HG03280 (cell line): ENCODE data around the gene ICAM1.

Source experiments
- ATAC-seq: cut with Tn5 transposase; IDR thresholded peaks from one replicate; pipeline ENCODE4 v1.9.1; 2021; ENCODE audit warnings: mild to moderate bottlenecking, moderate library complexity; ENCODE audit not compliant: unreplicated experiment

Gene ICAM1

DNA sequence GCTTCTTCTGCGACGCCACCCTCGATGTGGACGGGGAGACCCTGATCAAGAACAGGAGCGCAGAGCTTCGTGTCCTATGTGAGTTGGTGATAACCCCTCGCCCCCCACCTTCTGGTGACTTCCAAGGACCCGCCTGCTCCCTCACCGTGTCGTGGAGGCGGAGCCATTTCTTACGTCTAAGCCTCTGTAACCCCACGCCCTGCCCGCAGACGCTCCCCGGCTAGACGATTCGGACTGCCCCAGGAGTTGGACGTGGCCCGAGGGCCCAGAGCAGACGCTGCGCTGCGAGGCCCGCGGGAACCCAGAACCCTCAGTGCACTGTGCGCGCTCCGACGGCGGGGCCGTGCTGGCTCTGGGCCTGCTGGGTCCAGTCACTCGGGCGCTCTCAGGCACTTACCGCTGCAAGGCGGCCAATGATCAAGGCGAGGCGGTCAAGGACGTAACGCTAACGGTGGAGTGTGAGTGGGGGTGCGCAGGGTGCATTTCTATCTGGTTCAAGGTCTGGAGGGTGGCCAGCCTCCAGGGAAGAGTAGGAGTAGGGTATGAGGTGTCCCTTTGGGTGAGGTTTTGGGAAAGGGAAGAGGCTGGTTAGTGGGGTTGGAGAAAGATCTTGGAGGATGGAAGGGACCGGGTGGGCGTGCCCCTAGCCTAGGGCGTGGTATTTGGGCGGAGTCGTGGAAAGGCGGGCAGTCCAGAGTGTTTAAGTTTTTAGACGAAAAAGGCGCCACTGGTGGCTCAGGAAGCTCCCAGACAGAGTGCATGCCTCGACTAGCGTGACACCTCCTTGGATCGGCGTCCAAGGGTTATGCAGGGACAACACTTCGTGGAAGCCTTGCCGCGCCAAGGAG, 22.1 kb downstream of the ICAM1 start:
- no peak for ATAC-seq

DNA sequence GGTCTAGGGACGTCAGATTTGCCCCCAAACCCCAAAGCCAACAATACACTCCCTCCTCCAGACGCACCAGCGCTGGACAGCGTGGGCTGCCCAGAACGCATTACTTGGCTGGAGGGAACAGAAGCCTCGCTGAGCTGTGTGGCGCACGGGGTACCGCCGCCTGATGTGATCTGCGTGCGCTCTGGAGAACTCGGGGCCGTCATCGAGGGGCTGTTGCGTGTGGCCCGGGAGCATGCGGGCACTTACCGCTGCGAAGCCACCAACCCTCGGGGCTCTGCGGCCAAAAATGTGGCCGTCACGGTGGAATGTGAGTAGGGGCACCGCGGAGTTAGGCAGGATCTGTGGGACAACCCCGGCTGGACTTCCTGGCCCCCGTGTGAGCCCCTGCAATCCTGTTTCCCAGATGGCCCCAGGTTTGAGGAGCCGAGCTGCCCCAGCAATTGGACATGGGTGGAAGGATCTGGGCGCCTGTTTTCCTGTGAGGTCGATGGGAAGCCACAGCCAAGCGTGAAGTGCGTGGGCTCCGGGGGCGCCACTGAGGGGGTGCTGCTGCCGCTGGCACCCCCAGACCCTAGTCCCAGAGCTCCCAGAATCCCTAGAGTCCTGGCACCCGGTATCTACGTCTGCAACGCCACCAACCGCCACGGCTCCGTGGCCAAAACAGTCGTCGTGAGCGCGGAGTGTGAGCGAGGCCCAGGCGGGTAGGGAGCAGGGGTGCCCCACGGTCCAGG, 22.9 kb downstream of the ICAM1 start:
- no peak for ATAC-seq

DNA sequence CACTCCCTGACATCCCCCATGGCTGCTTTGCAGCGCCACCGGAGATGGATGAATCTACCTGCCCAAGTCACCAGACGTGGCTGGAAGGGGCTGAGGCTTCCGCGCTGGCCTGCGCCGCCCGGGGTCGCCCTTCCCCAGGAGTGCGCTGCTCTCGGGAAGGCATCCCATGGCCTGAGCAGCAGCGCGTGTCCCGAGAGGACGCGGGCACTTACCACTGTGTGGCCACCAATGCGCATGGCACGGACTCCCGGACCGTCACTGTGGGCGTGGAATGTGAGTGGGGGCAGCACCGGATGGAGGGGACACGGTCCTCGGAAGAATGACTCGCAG, 23.4 kb downstream of the ICAM1 start:
- no peak for ATAC-seq

DNA sequence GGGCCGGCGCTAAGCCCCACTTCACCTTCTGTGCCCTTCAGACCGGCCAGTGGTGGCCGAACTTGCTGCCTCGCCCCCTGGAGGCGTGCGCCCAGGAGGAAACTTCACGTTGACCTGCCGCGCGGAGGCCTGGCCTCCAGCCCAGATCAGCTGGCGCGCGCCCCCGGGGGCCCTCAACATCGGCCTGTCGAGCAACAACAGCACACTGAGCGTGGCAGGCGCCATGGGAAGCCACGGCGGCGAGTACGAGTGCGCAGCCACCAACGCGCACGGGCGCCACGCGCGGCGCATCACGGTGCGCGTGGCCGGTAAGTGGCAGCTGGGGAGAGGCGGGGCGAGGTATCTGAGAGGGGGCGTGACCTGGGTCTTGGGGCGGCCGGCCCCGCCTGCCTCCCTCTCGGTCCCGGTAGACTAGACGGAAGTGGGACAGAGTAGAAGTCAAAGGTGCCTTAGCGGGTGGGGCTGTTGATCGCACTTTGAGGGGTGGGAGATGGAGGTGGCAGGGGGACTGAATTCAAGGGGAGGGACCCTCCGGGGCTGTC, 24.5 kb downstream of the ICAM1 start:
- ATAC-seq, result peak; percentile 47

DNA sequence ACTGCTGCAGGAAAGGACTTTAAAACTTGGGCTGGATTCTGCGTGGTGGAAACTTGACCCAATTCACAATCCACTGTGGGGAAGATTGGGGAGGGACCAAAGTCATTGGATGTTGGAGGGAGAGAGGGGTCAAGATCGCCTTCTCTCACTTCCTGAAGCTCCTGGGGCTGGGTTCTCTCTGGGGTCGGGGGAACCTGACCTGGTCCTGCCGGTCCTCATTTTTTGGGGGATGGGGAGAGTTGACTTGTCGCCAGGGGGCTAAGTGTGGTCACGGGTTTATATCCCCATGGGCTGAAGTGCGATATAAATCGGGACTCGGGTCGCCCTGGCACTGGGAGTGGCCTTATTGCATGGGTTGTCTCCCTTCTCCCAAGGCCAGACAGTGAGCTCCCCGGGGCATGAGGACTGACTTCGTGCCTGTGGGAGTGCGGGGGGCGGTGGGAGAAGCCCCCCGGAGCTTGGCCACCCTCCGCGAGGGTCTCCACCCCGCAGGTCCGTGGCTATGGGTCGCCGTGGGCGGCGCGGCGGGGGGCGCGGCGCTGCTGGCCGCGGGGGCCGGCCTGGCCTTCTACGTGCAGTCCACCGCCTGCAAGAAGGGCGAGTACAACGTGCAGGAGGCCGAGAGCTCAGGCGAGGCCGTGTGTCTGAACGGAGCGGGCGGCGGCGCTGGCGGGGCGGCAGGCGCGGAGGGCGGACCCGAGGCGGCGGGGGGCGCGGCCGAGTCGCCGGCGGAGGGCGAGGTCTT, 25.1 kb downstream of the ICAM1 start:
- ATAC-seq, result no peak

DNA sequence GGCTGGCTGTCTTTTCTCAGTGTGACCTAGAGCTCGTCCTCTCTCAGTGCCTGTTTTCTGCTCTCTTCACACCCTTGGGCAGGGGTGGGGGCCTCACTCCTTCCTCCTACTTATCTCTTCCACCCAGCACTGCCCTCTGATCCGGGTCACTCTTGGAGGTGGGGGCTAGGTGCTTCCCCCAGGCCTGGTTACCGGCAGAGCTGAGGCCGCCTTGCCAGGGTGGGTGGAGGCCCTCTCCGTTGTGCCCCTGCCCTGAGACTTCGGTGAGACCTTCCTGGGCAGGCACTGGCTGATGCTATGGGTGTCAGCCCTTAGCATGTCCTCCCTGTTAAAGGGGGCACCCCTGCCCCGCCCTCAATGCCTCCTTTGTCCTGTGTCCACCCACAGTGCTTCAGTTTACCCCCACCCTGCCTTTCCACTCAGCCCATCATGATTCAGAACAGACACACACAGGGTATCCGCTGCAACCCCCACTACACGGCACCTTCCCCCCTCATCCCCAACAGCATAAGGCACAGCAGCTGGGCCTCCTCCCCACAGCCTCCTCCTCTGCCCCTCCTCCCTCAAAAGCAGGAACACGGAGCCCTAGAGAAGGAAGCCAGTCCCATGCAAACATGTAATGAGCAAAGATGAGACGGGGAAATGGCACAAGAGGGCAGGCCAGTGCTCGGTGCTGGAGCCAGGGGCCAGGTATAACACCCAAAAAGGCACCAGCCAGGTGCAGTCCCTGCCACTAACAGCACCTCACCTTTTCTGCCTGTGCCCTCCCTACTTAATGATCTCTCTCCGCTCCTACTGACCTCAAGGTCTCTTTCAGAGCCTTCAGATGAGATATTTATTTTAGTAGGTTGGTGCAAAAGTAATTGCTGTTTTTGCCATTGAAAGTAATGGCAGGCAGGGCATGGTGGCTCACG, 28.9 kb downstream of the ICAM1 start:
- ATAC-seq, result no peak

DNA sequence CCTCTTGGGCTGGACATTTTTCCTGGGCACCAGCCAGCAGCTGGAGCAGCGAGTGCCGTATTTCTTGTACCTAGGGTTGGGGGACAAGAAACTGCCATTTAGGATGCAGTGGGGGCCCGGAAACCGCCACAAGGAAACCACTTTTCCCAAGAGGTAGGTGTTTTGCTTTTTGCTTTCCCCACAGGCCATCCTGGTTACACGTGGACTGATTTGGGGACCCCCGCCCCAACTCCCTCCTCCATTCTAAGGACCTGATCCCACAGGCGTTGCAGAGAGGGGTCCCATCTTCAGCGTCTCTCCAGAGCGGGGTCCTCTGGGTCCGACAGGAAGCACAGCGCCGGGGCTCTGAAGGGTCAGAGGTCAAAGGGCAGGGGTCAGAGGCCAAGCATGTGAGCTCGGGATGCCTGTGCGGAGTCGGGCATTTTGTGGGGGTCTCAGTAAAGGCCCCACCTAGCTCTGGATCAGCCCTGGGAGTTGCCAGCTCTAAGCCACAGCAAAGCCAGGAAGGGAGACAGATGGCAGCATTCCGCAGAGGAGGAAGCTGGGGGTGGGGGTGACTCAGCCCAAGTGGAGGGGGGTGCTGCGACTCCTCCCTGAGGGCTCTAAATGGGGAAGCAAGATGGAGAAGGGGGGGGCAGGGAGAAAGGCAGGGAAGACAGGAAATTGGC, 34.4 kb downstream of the ICAM1 start:
- no peak for ATAC-seq

DNA sequence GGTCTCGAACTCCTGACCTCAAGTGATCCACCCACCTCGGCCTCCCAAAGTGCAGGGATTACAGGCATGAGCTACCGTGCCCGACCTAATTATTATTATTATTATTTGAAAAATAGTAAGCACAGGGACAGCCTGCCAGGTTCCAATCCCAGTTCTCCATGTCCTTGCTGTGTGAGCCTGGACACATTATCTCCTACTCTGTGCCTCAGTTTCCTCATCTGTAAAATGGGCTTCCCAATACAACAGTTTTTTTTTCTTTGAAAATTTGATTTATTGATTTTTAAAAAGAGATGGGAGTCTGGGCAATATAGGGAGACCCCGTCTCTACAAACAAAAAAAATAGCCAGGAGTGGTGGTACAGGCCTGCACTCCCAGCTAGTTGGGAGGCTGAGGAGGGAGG, 35.4 kb downstream of the ICAM1 start:
- ATAC-seq, result no peak

DNA sequence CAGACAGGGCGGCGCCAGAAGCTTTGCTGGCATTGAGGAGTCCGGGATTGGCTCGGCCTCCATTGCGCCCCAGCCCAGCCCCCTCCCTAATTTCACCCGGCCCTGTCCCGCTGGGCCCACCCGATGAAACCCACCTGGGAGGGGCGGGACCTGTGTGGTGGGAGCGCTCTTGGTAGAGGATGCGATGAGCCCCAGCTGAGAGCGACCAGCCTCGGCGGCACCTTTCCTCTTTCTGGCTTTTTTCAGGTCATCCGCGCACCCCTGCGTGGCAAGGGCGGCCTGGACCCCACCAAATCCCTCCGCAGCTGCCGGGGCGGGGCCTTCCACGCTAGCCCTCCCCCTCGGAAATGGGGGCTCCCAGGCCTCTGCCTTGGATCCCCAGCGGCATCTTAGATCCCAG, 38.5 kb downstream of the ICAM1 start, which contains the start of gene ZGLP1:
ZGLP1 (minus strand) TSS at position 393 of the 400 bp plus-strand sequence.
- ATAC-seq, result no peak

DNA sequence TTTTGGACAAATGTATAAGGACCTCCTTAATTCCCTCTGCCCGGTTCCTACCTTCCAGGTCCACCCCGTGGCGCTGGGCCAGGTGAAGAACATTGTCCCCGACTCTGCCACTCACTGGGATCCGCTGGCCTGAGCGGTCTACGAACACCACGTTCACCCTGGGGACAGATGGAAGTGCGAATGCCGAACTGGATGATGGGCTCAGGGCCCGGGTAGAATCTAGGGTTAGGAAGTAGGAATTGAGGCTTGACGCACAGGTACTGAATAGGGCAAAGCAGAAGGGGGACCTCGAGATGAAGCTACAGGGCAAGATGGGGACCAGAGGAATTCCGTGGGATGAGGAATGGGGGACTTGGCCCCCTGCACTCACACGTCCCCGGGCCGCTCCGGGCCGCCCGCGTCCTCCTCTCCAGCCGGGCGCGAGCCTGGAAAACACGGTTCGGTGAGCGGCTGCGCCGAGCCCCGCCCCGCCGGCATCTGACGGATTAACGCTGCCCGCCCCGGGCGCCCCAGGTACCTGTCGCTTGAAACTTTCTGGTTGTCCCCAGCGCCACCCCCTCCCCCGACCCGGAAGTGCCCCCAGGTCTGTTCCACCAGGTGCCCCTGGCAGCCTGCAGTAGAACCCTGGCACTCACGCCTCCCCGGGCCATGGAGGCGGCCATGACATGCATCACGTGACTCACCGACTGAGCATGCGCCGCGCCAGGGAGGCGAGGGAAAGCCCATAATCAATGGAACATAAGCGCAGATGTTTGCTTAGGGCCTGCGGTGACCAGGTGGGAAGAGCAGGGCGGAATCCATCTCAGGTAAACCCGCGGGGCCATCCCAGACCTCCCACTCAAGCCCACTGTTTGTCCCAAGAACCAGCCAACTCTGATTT, 44.7 kb downstream of the ICAM1 start, which contains the start of gene FDX2:
FDX2 (minus strand) TSS at position 681 of the 880 bp plus-strand sequence; CDS start at position 662, 19 bp downstream.
- peak; percentile 71 for ATAC-seq

DNA sequence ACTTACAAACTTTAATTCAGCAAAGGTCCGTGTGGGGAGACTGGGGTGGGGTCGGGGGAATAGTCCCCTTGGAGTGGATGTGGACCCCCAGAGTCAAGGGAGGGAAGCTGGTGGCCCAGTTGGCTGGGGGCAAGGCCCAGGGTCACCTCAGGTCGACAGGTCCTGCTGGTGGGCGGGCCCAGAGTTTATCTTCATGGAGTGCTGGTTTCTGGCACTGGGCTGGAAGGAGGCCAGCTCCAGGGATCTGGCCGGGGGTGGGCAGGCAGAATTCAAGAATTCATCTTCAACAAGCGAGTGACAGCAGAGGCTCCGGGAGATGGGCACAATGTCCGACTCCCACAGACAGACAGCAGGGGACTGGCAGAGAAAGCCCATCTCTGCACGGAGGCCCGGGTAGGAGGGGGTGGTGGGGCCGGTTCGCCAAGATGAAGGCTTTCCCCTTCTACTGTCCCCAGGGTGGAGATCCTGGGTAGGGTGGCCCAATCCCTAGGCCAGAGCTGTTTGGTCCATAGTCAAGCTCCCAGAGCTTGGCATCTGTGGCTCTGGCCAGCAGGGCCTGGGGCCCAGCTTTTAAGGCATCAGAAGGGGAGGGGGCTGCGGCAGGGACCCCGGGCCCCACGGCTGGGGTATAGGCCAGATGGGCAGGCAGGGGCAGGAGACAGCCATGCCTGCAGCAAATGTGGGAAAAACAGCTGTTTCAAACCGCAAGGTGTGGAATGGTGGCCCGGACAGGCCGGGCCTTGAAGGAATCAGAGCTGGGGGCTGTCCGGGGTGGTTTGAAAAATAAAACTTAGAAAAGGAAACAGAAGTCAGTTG, 45.5 kb downstream of the ICAM1 start:
- ATAC-seq, result no peak

DNA sequence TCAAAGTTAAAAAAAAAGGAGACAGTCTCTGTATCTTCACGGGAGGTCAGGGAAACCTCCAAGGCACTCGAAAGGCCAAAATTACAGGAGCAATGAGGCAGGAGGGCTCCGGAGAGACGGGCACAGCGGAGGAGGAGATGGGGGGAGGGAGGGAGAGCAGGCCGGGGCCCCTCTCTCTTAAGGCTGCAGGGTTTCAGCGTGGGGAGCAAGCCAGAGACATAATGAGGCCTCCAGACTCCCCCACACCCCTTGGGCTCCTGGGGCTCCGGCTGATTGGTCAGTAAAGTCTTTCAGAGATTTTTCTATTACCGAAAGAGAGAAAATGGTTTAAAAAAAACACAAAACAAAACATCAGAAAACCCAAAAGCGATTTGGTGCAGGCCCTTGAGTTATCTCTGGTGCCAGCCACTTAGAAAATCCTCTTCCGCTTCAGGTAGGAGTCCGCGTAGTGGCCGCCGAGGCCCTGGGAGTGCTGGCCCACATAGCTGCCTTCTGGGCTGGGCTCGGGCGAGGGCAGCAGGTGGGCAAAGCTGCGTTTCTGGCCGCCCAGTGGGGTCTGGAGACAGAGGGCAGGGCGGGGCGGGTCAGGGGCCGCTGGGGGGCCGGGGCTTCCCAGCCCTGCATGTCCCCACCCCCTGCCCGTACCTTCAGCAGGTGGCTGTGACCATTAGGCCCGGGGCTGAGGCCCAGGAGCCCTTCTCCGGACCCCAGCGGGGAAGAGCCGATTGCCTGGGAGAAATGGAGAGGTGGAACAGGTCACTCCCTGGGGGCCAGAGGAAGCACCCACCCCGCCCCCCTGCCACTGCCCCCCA, 46.3 kb downstream of the ICAM1 start:
- no peak for ATAC-seq

DNA sequence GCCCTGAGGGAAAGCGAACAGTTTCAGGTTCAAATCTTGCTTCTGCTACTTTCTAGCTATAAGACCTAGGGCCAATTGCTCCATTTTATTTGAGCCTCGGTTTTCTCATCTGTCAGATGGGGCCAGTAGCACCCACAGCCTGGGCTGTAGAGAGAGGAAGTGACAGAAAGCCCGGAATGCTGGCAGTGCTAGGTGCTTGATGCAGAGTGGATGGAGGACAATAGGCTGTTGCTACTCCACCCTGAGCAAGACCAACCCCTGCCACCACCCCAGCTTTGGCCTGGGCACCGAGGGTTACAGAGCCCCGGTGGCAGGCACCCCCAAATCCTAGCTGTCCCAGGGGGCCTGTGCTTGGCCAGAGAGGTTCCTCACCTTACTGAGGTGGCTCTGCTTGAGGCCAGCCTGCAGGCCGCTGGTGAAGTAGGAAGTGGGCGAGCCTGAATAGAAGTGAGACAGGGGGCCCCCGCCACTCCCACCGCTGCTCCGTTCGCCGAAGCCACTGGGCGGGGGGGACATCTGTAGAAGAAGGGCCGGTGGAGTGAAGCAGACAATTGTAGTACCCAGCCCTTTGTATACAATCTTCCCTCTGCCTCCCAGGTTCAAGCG, 47.0 kb downstream of the ICAM1 start:
- no peak for ATAC-seq

DNA sequence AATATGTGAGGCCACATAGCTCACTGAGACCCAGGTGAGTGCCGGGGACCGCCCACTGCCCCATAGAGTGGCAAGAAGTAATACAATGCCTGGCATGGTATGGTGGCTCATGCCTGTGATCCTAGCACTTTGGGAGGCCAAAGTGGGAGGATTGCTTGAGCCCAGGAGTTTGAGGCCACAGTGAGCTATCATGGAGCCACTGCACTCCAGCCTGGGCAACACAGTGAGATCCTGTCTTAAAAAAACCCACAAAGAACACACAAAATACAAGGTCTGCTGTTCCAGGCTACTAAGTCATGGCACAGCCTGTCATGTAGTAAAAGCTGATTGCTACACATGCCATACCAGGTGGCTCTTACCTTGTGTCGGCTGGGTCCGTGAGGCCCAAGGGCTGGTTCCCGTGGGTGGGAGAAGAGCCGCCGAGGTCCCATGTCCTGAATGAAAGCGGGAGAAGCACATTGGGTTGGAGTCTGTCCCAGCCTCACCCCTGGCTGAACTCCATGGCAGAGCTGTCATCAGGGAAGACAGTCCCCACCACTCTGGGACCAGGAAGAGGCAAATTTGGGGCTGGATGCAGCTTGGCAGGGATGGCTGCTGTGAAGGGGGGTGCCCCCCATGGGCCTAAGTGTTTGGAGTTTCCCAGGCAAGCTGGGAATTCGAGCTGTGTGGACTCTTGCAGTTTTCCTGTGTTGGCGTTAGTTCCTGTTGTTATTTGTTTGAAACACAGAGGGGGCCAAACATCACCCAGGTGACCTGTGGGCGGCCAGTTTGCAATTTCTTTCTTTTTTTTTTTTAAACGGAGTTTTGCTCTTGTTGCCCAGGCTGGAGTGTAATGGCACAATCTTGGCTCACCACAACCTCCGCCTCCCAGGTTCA, 48.1 kb downstream of the ICAM1 start:
- ATAC-seq, result no peak

DNA sequence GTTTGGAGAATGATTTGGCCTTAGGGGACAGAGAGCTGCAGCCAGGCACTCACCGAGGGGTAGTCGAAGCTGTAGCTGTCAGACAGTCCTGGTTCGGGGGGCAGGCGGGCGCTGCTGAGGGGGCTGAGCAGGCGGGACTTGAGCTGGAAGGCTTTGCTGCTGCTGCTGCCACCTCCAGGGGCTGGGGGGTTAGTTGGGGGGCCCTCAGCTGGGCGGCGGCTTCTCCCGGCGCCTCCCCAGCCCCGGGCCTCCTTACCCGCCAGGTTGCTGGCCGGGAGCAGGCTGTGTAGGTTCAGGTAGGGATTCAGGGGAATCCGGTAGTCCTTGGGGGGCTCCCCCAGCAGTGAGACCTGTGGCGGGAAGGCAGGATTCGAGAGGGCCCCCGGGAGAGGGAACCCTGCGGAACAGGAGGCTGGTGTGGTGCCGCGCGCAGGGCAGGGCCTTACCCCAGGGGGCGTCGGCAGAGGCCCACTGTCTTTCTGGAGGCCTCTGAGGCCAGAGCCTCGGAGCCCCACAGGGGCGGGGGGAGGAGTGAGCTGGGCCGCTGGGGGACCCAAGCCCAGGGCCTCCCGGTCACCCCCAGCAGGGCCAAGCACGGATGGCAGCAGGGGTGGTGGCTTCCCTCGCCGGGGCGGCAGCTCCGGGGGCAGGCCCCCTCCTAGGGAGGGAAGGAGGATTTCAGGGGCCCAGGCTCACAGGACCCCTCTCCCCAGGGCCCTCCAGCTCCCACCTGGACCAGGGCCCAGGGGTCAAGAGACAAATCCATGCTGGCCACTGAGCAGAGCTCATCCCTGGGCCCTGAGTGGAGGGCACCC, 49.9 kb downstream of the ICAM1 start:
- ATAC-seq, result no peak
